GM12864 (cell line): ENCODE measurements around the gene HDLBP.

Source experiments
- DNase-seq: peaks from one replicate; pipeline ENCODE4 v3.0.0-alpha.2; 2011; ENCODE audit warnings: low read depth
- H3K4me3 ChIP-seq: 2 replicates; pipeline ENCODE4 v1.5.1; 2011; ENCODE audit warnings: mild to moderate bottlenecking, low read depth, low read length, control low read depth
- TF ChIP-seq, protein P1 (sequence below): IDR thresholded peaks from 2 replicates; pipeline ENCODE4 v1.5.1; 2011; ENCODE audit warnings: low read depth, mild to moderate bottlenecking, moderate library complexity, low read length, control low read depth, inconsistent platforms; ENCODE audit errors: missing control alignments

Gene HDLBP

DNA sequence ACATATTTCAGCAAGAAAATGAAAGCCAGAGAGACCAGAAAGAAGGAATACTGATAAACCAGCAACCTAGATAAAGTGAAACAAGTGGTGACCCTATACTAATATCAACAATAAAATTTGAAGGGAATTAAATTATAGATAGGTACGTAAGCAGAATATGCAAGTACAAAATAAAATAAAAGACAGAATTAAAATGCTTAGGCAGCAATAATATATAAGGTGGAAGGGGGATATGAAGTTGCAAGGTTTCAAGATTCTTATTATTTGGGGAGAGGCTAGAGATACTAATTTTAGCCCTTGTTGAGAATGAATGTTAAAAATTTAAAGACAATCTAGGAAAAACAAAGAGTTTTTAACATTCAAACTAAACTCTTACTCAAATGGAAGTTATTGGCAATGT is 39.6 kb downstream of the HDLBP start:
- no peak for DNase-seq
- H3K4me3 ChIP-seq: no peak overlapping the region
- TF ChIP-seq, protein P1, sequence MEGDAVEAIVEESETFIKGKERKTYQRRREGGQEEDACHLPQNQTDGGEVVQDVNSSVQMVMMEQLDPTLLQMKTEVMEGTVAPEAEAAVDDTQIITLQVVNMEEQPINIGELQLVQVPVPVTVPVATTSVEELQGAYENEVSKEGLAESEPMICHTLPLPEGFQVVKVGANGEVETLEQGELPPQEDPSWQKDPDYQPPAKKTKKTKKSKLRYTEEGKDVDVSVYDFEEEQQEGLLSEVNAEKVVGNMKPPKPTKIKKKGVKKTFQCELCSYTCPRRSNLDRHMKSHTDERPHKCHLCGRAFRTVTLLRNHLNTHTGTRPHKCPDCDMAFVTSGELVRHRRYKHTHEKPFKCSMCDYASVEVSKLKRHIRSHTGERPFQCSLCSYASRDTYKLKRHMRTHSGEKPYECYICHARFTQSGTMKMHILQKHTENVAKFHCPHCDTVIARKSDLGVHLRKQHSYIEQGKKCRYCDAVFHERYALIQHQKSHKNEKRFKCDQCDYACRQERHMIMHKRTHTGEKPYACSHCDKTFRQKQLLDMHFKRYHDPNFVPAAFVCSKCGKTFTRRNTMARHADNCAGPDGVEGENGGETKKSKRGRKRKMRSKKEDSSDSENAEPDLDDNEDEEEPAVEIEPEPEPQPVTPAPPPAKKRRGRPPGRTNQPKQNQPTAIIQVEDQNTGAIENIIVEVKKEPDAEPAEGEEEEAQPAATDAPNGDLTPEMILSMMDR: no peak

DNA sequence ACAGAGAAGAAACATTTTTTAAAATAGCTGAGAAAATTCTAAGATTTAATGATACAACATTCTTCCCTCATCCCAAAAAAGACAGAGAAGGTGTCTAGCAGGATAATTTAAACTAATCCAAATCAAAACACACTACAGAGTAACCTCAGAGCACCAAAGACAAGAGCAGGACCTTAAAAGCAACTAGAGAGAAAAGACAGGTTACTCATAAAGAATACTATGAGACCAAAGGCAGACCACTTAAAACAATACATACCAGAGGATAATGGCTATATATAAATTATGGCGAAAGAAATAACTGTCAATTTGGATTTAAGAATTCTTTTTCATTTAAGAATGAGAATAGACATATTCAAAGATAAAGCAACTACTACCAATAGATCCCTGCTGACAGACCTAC is 40.0 kb downstream of the HDLBP start:
- TF ChIP-seq, protein P1: no peak
- H3K4me3 ChIP-seq: no peak overlapping the region
- DNase-seq: no peak

DNA sequence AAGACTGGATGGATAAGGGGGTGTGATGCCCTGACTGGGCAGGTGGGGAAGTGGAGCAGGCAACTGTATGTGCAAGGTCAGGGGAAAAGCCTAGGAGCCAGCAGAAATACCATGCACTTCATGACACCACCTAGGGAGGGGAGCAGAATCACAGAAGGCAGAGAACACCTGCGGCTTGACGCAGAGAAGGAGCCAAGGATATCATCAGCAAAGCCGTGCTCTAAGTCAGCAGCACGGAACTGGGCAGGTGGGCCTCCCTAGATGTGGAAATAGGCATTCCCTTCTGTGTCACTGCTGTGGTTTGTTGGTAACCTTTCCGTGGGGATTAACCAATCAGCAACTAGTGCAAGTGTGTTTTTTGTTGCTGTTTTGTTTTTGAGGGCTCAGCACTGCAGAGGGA is 41.3 kb downstream of the HDLBP start:
- DNase-seq: no peak
- TF ChIP-seq, protein P1: no peak
- H3K4me3 ChIP-seq: no peak overlapping the region

DNA sequence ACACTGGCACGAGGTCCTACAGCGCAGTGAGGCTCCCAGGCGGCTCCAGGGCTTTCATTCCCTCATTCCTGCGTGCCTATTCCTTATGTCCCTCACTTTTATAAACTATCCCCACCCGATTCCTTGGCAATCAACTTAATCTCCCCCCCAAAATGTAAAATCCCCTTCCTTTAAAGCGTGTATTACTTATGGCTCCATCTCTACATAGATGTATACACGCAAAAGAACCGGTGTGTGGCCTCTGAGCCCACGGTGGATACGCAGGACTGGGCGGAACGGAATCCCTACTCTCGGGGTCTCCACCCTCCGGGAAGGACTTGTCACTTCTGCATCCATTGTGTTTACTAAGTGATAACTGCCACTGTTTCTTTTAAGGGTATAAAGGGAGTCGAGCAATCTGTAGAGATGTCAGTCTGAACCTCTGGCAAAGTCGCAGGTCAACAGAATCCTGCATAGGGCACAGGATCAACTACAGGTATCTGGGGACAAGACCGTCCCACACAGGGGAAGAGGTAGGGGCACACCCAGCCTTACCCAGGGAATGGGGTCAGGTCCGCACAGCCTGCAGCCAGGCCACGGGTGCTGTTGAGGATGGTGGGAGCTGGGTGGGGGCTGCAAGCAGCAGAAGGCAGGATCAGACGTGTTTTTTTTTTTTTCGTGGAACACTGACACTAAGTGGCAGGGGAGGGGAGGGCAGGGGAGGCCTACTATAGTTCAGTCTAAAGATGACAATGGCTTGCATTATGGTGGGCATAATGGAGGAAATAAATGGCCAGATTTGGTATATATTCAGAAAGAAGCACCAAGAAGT is 42.1 kb downstream of the HDLBP start:
- H3K4me3 ChIP-seq: peak overlapping the region; percentile 92
- TF ChIP-seq, protein P1: peak; percentile 10
- no peak for DNase-seq

DNA sequence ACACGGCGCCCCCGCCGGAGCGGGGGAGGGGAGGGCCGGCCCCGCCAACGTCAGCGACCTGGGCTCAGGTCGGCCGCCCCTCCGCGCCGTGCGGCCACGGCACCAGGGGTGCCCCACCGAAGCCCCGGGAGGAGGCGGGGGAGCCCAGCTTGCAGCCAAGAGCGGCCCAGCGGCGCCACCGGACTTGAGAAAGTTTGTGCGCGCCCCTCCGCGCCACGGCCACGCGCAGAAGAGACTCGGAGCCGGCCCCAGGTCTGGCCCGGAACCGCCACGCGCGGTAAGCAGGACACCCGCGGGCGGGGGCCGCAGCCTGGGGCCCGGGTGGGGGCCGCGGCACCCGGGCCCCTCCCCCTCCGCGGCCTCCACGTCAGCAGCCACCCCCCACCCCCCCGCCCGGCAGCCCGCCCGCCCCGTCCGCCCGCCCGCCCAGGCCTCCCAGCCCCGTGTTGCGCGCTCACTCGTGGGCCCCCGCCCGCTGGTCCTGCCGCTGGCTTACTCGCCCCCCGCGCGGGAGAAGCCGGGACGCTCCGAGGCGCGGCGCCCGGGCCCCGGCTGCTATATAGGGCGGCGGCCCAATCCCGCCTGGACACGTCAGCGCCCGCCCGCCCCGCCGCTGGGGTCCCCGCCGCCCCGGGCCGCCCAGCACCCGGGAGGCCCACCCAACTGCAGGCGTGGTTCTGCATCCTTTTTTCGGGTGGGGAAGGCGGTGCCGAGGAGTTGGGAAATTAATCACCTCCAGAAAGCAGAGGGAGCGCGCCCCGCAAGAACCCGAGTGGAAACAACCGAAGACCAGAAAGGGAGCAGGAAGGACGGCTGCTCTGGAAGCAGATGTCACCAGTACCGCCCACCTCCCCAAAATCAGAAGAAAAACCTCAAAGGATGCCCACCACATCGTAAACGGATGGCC is 42.9 kb downstream of the HDLBP start:
- TF ChIP-seq, protein P1: no peak
- no peak for DNase-seq
- H3K4me3 ChIP-seq: peak overlapping the region; percentile 92

DNA sequence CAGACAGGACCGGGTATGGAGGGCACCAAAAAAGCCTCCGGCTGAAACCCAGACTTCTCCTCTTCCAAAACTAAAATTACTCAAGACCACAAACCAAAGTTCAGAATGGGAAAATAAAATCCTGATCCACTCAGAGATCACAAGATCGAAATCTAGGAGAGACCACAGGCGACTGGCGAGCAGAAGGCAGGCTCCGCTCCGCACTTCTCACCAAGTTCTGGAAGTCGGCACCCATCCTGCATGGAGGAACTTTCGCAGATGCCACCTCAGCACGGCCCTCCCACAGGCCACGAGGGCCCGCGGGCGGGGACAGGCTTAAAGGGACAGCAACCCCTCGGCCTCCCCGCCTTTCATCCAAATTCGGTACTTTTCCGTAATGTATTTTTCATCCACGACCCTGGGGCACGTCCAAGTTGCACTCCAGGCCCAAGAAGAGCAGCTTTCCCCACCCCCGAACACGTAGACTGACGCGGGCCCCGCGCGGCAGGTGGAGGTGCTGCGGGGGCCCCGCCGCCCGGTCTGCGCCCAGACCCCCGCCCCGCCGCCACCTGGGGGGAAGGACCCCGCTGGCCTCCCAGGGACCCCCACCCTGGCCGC is 43.7 kb downstream of the HDLBP start:
- TF ChIP-seq, protein P1: no peak
- peak overlapping the region; percentile 92 for H3K4me3 ChIP-seq
- no peak for DNase-seq
